HepG2 (cell line): Measurements from ENCODE around the gene TTC31. TPM values are rescaled to one million over a fixed set of nuclear protein-coding genes. Genes with fewer than 3 reads are reported as not detected.

Experiments used
- BCL3 ChIP-seq: sonication (generic); formaldehyde crosslinking; IDR thresholded peaks from 2 replicates; pipeline ENCODE4 v1.5.1; 2020; ENCODE audit warnings: mild to moderate bottlenecking, missing genetic modification reagents, moderate library complexity
- CAMTA2 ChIP-seq: sonication (generic); formaldehyde crosslinking; IDR thresholded peaks from 2 replicates; pipeline ENCODE4 v1.4.0; 2020; ENCODE audit warnings: mild to moderate bottlenecking, missing genetic modification reagents, borderline replicate concordance
- CREB3 ChIP-seq: sonication (generic); formaldehyde crosslinking; IDR thresholded peaks from 2 replicates; pipeline ENCODE4 v1.5.0; 2020; ENCODE audit warnings: missing genetic modification reagents
- GMEB1 ChIP-seq: sonication (generic); formaldehyde crosslinking; IDR thresholded peaks from 2 replicates; pipeline ENCODE4 v1.5.1; 2020; ENCODE audit warnings: missing genetic modification reagents, mild to moderate bottlenecking, borderline replicate concordance
- KMT2B ChIP-seq: IDR thresholded peaks from 2 replicates; pipeline ENCODE4 v1.6.1; 2016; ENCODE audit warnings: missing genetic modification reagents, missing compliant biosample characterization
- MTERF4 ChIP-seq: sonication (generic); formaldehyde crosslinking; IDR thresholded peaks from 2 replicates; pipeline ENCODE4 v1.8.0; 2023; ENCODE audit warnings: mild to moderate bottlenecking, missing genetic modification reagents
- SMARCC2 ChIP-seq: fragments of 450-650 bp; IDR thresholded peaks from 2 replicates; pipeline ENCODE4 v1.6.1; 2017; ENCODE audit warnings: antibody characterized with exemption, mild to moderate bottlenecking
- SMYD3 ChIP-seq: sonication (generic); formaldehyde crosslinking; IDR thresholded peaks from 2 replicates; pipeline ENCODE4 v1.8.1; 2023; ENCODE audit warnings: mild to moderate bottlenecking, missing genetic modification reagents
- SNAI1 ChIP-seq: sonication (generic); formaldehyde crosslinking; IDR thresholded peaks from 2 replicates; pipeline ENCODE4 v1.5.0; 2020; ENCODE audit warnings: mild to moderate bottlenecking, missing genetic modification reagents, borderline replicate concordance
- SYNCRIP ChIP-seq: fragments of 200-400 bp; formaldehyde crosslinking; IDR thresholded peaks from 2 replicates; pipeline ENCODE4 v1.6.1; 2018; ENCODE audit warnings: mild to moderate bottlenecking, low read depth, low read length; ENCODE audit not compliant: insufficient read depth
- TAF1 ChIP-seq: sonication (generic); formaldehyde crosslinking; IDR thresholded peaks from 2 replicates; pipeline ENCODE4 v1.4.0; 2020; ENCODE audit warnings: missing genetic modification reagents
- TARDBP ChIP-seq: sonication (generic); formaldehyde crosslinking; IDR thresholded peaks from 2 replicates; pipeline ENCODE4 v1.8.0; 2022; ENCODE audit warnings: mild to moderate bottlenecking, missing genetic modification reagents
- ZBTB8A ChIP-seq: sonication (generic); formaldehyde crosslinking; IDR thresholded peaks from 2 replicates; pipeline ENCODE4 v1.4.0; 2020; ENCODE audit warnings: mild to moderate bottlenecking, low read depth, missing genetic modification reagents, borderline replicate concordance
- ZC3H4 ChIP-seq: sonication (generic); formaldehyde crosslinking; IDR thresholded peaks from 2 replicates; pipeline ENCODE4 v1.4.0; 2020; ENCODE audit warnings: missing genetic modification reagents, borderline replicate concordance
- ZFAT ChIP-seq: sonication (generic); formaldehyde crosslinking; conservative IDR thresholded peaks from 2 replicates; pipeline ENCODE4 v1.8.1; 2023; ENCODE audit warnings: missing genetic modification reagents, inconsistent platforms
- ZFY ChIP-seq: sonication (generic); formaldehyde crosslinking; IDR thresholded peaks from 2 replicates; pipeline ENCODE4 v1.4.0; 2020; ENCODE audit warnings: missing genetic modification reagents
- ZNF101 ChIP-seq: sonication (generic); formaldehyde crosslinking; IDR thresholded peaks from 2 replicates; pipeline ENCODE4 v1.4.0; 2020; ENCODE audit warnings: mild to moderate bottlenecking, low read depth, missing genetic modification reagents, borderline replicate concordance
- ZNF251 ChIP-seq: sonication (generic); formaldehyde crosslinking; IDR thresholded peaks from 2 replicates; pipeline ENCODE4 v1.9.0; 2021; ENCODE audit warnings: mild to moderate bottlenecking, missing genetic modification reagents
- ZNF253 ChIP-seq: sonication (generic); formaldehyde crosslinking; IDR thresholded peaks from 2 replicates; pipeline ENCODE4 v1.8.0; 2022; ENCODE audit warnings: mild to moderate bottlenecking, missing genetic modification reagents, borderline replicate concordance
- ZNF280B ChIP-seq: sonication (generic); formaldehyde crosslinking; IDR thresholded peaks from 2 replicates; pipeline ENCODE4 v1.5.0; 2020; ENCODE audit warnings: missing genetic modification reagents, mild to moderate bottlenecking, borderline replicate concordance
- ZNF292 ChIP-seq: sonication (generic); formaldehyde crosslinking; IDR thresholded peaks from 2 replicates; pipeline ENCODE4 v1.8.1; 2022; ENCODE audit warnings: mild to moderate bottlenecking, low read depth, missing genetic modification reagents, borderline replicate concordance
- ZNF652 ChIP-seq: IDR thresholded peaks from 2 replicates; pipeline ENCODE4 v1.6.1; 2016; ENCODE audit warnings: low read depth, borderline replicate concordance
- ZNF746 ChIP-seq: sonication (generic); formaldehyde crosslinking; IDR thresholded peaks from 2 replicates; pipeline ENCODE4 v1.8.0; 2022; ENCODE audit warnings: mild to moderate bottlenecking, missing genetic modification reagents
- ZNF792 ChIP-seq: IDR thresholded peaks from 2 replicates; pipeline ENCODE4 v1.6.1; 2016
- polyA plus RNA-seq, 8 experiments: library from polyadenylated mRNA; depleted of rRNA in 3 of 8; stranded (reverse) in 7 of 8; unstranded in 1 of 8; fragments of >200 nt; fragmentation: Illumina TruSeq in 4 of 8; extraction: Trizol in 4 of 8; gene quantifications; 2 replicates each; pipeline versions ENCODE4 v1.2.1 to v1.2.3, GENCODE V29; 2011 to 2016; ENCODE audit warnings: low read depth in 4 of 8, missing spikeins in 1 of 8, mixed read lengths in 1 of 8; ENCODE audit not compliant: insufficient read depth in 1 of 8
- total RNA-seq, 5 experiments: library from RNA; depleted of rRNA; stranded (reverse); fragments of >200 nt; fragmentation: Illumina TruSeq; extraction: Trizol; gene quantifications; 2 replicates each; pipeline ENCODE4 v1.2.3, GENCODE V29; 2016; ENCODE audit warnings: low read depth in 1 of 5

Gene TTC31
- total and polyA plus RNA-seq, 2 of the 13 experiments (the other 11 are each of a cell fraction or from before 2014, with no cell fraction given): 28.3 to 39.5 TPM

- TF ChIP-seq BCL3 (no peak), ZFY (peak; percentile 56; the same call in 1 of the 2 replicates), TAF1 (peak; percentile 38; the same call in 1 of the 2 replicates), ZNF251 (CRISPR knock-in tag) (no peak), ZNF292 (CRISPR knock-in tag) (no peak), SYNCRIP (no peak), MTERF4 (CRISPR knock-in tag) (no peak), ZBTB8A (no peak), SMARCC2 (no peak), KMT2B (CRISPR knock-in tag) (no peak), ZFAT (no peak), ZNF792 (CRISPR knock-in tag) (no peak), TARDBP (CRISPR knock-in tag) (peak; percentile 31; the same call in 1 of the 2 replicates), SMYD3 (CRISPR knock-in tag) (0 out of 2 replicates have a peak, but pooled peaks have one; percentile 18), ZNF280B (CRISPR knock-in tag) (no peak), GMEB1 (no peak), CAMTA2 (CRISPR knock-in tag) (no peak), ZNF253 (CRISPR knock-in tag) (no peak), ZNF652 (no peak), ZC3H4 (0 out of 2 replicates have a peak, but pooled peaks have one; percentile 27), ZNF101 (CRISPR knock-in tag) (no peak), ZNF746 (no peak), CREB3 (CRISPR knock-in tag) (no peak), SNAI1 (CRISPR knock-in tag) (no peak)
Observed at GRCh38 chr2:74501335-74502071, 18.6 kb downstream of the TTC31 start (continued).
